IgD-negative memory B cell (primary cell): ENCODE data around the gene PDZRN3. TPM values are rescaled to one million over a fixed set of nuclear protein-coding genes. Genes with fewer than 3 reads are reported as not detected.
A peak's percentile ranks its signal among the peaks of the same experiment; 100 is the strongest.

Source experiments
- H3K27ac Mint-ChIP-seq, 3 donors: one replicate each; pipeline ENCODE4 v1.8.0; 2020 to 2022; ENCODE audit warnings: mild to moderate bottlenecking in 3 of 3, mixed read lengths in 3 of 3, moderate library complexity in 1 of 3
- H3K27me3 Mint-ChIP-seq: one replicate; pipeline ENCODE4 v1.8.0; 2021; ENCODE audit warnings: mixed read lengths
- H3K36me3 Mint-ChIP-seq: one replicate; pipeline ENCODE4 v1.8.0; 2020; ENCODE audit warnings: mild to moderate bottlenecking, mixed read lengths
- H3K4me1 Mint-ChIP-seq, 3 donors: one replicate each; pipeline ENCODE4 v1.8.0; 2020 to 2022; ENCODE audit warnings: mixed read lengths in 3 of 3, mild to moderate bottlenecking in 1 of 3
- H3K4me3 Mint-ChIP-seq, 4 donors: one replicate each; pipeline ENCODE4 v1.8.0; 2020 to 2022; ENCODE audit warnings: mild to moderate bottlenecking in 4 of 4, mixed read lengths in 4 of 4, moderate library complexity in 3 of 4
- H3K9me3 Mint-ChIP-seq, 3 donors: one replicate each; pipeline ENCODE4 v1.8.0; 2020 to 2021; ENCODE audit warnings: mixed read lengths in 3 of 3, mild to moderate bottlenecking in 1 of 3
- polyA plus RNA-seq: library from polyadenylated mRNA; unstranded; fragments of 300-500 nt; fragmentation: Illumina TruSeq; gene quantifications from one replicate; pipeline ENCODE4 v1.2.3, GENCODE V29; 2021

Gene PDZRN3
- polyA plus RNA-seq, 1 donor from 2014 or later, result not detected

GRCh38 chr3:73422571-73422970 is 202.2 kb downstream of the PDZRN3 start:
- Mint-ChIP-seq H3K36me3 (no peaks in the 10 kb centered on the region), H3K27me3 (no peaks in the 10 kb centered on the region), H3K4me3 (no peak overlapping the region), H3K4me1 (no peaks in the 10 kb centered on the region), H3K9me3 (peaks cover 0 to 2% (median 0%) of the 10 kb centered on the region in 3 donors), H3K27ac (no peak overlapping the region)

DNA sequence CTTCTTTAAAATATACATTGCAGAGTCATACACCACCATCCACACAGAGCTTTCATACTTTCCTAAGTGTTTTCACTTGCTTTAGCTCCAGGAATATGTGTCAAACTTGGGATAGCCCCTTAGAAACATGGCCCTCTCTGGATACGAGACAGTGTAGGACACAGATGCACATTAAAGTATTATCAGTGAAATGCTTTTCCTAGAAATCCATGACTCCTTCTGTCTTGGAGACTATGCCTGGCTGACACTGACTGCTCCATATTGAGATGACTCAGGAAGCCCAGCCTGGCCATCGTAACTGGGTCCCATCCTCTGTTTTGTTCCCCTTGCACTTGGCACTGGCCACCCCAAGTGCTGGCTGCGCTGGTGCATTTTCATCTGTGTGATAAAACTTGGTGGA is 204.8 kb downstream of the PDZRN3 start:
- Mint-ChIP-seq H3K9me3 (peaks cover 0 to 2% (median 0%) of the 10 kb centered on the region in 3 donors), H3K4me3 (no peak overlapping the region), H3K27ac (no peak overlapping the region), H3K27me3 (no peaks in the 10 kb centered on the region), H3K4me1 (no peaks in the 10 kb centered on the region), H3K36me3 (no peaks in the 10 kb centered on the region)

DNA sequence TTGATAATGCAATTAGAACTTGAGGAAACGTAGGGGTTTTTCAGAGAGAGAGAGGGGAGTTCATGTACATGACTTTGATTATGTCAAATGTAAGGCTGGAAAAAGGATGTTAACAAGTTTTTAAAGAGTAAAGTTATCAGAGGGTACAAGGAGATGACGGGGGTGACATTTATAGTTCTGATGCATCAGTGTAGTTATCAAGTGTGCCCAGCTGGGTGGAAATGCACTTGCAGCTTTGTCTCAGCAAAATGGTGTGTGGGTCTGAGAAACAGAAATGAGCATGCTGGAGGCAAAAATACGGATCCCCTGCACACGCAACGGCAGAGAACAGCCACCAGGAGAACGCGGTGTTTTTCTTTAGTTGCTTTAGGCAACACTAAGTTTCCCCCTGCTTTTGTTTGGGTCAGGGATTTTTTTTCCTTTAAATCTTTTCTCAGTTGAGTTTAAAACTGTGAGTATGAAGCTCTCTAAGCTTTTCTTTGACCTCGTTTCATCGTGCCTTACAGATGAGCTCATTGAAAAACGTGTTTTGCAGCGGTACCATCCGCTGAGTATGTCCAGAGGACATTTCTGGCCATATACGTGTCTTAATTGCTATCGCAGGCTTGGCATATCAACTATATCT is 205.4 kb downstream of the PDZRN3 start:
- Mint-ChIP-seq H3K9me3 (peaks cover 0 to 2% (median 0%) of the 10 kb centered on the region in 3 donors), H3K4me1 (no peaks in the 10 kb centered on the region), H3K36me3 (no peaks in the 10 kb centered on the region), H3K4me3 (no peak overlapping the region), H3K27ac (no peak overlapping the region), H3K27me3 (no peaks in the 10 kb centered on the region)

- Mint-ChIP-seq H3K27me3 (no peaks in the 10 kb centered on the region), H3K4me3 (no peak overlapping the region), H3K4me1 (no peaks in the 10 kb centered on the region), H3K27ac (no peak overlapping the region), H3K36me3 (no peaks in the 10 kb centered on the region), H3K9me3 (peaks cover 0 to 2% (median 0%) of the 10 kb centered on the region in 3 donors)
These were observed 206.1 kb downstream of the PDZRN3 start for GRCh38 chr3:73418681-73419080.

- Mint-ChIP-seq H3K27ac (peak overlapping the region in 1 of 3 donors; percentile 15), H3K4me1 (no peaks in the 10 kb centered on the region), H3K4me3 (no peak overlapping the region), H3K27me3 (no peaks in the 10 kb centered on the region), H3K36me3 (no peaks in the 10 kb centered on the region), H3K9me3 (no peaks in the 10 kb centered on the region)
These were observed 209.6 kb downstream of the PDZRN3 start for GRCh38 chr3:73415118-73415517.

DNA sequence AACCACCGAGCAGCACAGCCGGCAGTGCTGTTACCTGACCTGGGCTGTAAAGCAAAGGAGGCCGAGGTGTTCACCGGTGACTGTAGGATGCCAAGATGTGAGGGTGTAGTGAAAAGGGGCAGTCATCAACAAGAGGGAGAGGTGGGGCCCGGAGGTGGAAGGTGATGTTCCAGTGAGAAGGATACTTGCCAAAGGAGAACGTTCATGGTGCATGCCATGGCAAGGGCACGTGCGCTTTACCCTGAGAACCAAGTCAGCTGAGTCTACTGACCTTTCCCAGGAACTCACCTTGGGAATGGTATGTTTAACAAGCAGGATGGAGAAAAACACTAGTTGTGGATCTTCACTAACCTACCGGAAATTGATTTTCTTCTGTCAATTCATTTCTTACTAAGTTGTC is 211.1 kb downstream of the PDZRN3 start:
- no peaks in the 10 kb centered on the region for H3K36me3 Mint-ChIP-seq
- no peaks in the 10 kb centered on the region for H3K4me1 Mint-ChIP-seq
- H3K9me3 Mint-ChIP-seq, result no peaks in the 10 kb centered on the region
- H3K27me3 Mint-ChIP-seq, result no peaks in the 10 kb centered on the region
- no peak overlapping the region for H3K4me3 Mint-ChIP-seq
- no peak overlapping the region for H3K27ac Mint-ChIP-seq

DNA sequence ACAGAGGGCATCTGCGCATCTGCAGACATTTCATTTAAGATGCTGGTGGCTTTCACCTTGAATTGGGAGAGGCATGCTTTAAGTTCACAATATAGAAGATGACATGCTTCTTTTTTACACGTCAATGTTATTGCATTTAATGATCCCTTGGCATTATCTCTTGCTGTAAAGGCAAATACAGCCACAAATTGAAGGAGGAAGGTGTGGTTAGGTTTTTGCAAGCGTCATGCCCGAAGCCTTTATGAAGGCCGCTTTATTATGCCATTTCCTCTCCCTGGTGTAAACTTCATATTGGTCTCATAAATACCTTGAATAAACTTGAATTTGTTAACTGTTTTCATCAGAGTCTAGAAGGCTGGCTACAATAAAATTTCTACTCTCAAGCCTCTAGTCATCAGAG is 212.7 kb downstream of the PDZRN3 start:
- Mint-ChIP-seq H3K4me3 (no peak overlapping the region), H3K36me3 (no peaks in the 10 kb centered on the region), H3K4me1 (no peaks in the 10 kb centered on the region), H3K9me3 (no peaks in the 10 kb centered on the region), H3K27ac (no peak overlapping the region), H3K27me3 (no peaks in the 10 kb centered on the region)

- Mint-ChIP-seq H3K27ac (no peak overlapping the region), H3K4me3 (no peak overlapping the region), H3K36me3 (no peaks in the 10 kb centered on the region), H3K27me3 (no peaks in the 10 kb centered on the region), H3K9me3 (no peaks in the 10 kb centered on the region), H3K4me1 (no peaks in the 10 kb centered on the region)
These were observed 213.2 kb downstream of the PDZRN3 start for GRCh38 chr3:73411545-73411944.

- no peak overlapping the region for H3K27ac Mint-ChIP-seq
- H3K4me1 Mint-ChIP-seq, result no peaks in the 10 kb centered on the region
- H3K27me3 Mint-ChIP-seq, result peaks cover 1% of the 10 kb centered on the region
- no peaks in the 10 kb centered on the region for H3K36me3 Mint-ChIP-seq
- peaks cover 0 to 2% (median 0%) of the 10 kb centered on the region in 3 donors for H3K9me3 Mint-ChIP-seq
- H3K4me3 Mint-ChIP-seq, result no peak overlapping the region
These were observed 215.5 kb downstream of the PDZRN3 start for GRCh38 chr3:73409138-73409763.

- peaks cover 1% of the 10 kb centered on the region for H3K27me3 Mint-ChIP-seq
- H3K4me3 Mint-ChIP-seq, result no peak overlapping the region
- H3K36me3 Mint-ChIP-seq, result no peaks in the 10 kb centered on the region
- H3K4me1 Mint-ChIP-seq, result no peaks in the 10 kb centered on the region
- peaks cover 0 to 2% (median 0%) of the 10 kb centered on the region in 3 donors for H3K9me3 Mint-ChIP-seq
- no peak overlapping the region for H3K27ac Mint-ChIP-seq
These were observed 216.1 kb downstream of the PDZRN3 start for GRCh38 chr3:73408634-73409033.

- H3K27me3 Mint-ChIP-seq, result peaks cover 1% of the 10 kb centered on the region
- H3K27ac Mint-ChIP-seq, result no peak overlapping the region
- no peaks in the 10 kb centered on the region for H3K4me1 Mint-ChIP-seq
- H3K36me3 Mint-ChIP-seq, result no peaks in the 10 kb centered on the region
- no peak overlapping the region for H3K4me3 Mint-ChIP-seq
- H3K9me3 Mint-ChIP-seq, result peaks cover 0 to 5% (median 0%) of the 10 kb centered on the region in 3 donors
These were observed 217.2 kb downstream of the PDZRN3 start for GRCh38 chr3:73407577-73407976.

DNA sequence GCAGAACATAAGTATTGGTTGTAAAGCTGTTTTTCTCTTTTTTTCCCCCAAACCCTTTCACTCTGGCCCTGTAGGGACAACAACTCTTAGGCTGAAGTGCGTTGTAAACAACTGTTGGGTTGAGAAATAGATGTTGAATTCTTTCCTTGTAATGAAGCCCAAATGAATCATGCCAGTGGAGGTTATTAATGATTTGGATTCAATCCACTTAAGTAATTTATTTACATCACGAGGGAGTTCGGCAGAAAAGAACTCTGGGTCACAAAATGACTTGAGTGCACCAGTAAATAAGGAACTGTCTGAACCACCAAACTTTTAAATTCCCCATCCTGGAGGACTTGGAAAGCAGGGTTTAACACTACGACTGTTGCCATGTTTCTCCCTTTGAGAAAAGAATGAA is 218.9 kb downstream of the PDZRN3 start:
- Mint-ChIP-seq H3K36me3 (peaks cover 3% of the 10 kb centered on the region), H3K27me3 (peaks cover 1% of the 10 kb centered on the region), H3K4me3 (no peak overlapping the region), H3K4me1 (no peaks in the 10 kb centered on the region), H3K9me3 (peaks cover 0 to 5% (median 0%) of the 10 kb centered on the region in 3 donors), H3K27ac (no peak overlapping the region)

DNA sequence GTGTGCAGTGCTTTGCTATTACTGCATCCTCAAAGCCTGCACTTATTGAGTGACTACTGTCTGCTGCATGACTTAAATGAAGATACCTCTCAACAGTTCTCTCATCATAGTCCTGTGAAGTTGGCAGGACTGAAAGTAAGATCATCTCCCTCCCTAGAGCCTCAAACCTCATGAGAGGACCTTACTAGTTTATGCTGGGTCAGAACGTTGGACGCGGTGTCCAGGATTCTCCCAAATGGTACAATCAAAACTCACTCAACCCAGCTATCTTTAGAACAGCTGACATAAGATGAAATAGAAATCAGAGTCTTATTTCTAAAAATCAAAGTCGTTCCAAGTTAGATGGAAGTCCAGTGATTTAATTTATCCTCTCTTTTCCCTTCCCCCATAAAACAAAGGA is 219.7 kb downstream of the PDZRN3 start:
- Mint-ChIP-seq H3K27me3 (peaks cover 1% of the 10 kb centered on the region), H3K4me1 (no peaks in the 10 kb centered on the region), H3K36me3 (peaks cover 3% of the 10 kb centered on the region), H3K27ac (no peak overlapping the region), H3K9me3 (peaks cover 0 to 5% (median 0%) of the 10 kb centered on the region in 3 donors), H3K4me3 (no peak overlapping the region)

DNA sequence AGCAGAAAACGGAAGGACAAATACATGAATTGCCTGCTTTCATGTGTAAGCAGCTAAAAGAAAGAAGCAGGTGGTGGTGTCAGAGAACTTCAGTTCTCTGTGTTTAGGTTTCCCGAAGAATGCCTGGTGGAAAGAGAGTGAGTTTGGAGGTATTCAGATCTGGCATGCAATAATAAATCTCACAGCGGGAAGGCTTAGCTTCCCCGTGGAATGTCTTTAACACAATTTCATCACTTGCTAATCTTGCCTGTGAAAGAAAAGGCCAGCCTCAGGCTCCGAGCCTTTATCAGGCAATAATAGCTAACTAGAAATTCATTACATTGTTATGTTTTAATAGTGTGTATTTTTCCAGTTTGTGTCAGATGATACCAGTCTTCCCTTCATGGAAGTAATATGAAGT is 220.3 kb downstream of the PDZRN3 start:
- H3K4me3 Mint-ChIP-seq, result no peak overlapping the region
- peaks cover 1% of the 10 kb centered on the region for H3K27me3 Mint-ChIP-seq
- no peaks in the 10 kb centered on the region for H3K4me1 Mint-ChIP-seq
- peaks cover 0 to 5% (median 0%) of the 10 kb centered on the region in 3 donors for H3K9me3 Mint-ChIP-seq
- peaks cover 3% of the 10 kb centered on the region for H3K36me3 Mint-ChIP-seq
- no peak overlapping the region for H3K27ac Mint-ChIP-seq

DNA sequence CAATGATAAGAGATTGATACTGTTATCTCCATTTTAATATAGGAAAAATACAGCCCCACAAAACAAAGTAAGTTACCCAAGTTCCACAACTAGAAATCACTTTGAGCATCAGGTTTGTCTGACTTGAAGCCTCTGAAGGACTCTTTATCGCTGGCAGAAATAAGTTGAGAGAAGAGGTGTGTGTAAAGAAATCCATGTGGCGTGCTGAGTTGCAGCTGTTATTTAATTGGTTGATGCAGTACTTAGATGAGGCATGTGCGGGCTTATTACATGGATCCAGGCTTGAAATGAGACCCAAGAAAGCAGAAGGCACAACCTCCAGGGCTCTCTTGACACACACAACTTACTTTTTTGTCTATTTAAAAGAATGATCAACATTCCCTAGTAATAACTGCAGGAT is 221.3 kb downstream of the PDZRN3 start:
- peaks cover 3% of the 10 kb centered on the region for H3K36me3 Mint-ChIP-seq
- H3K27me3 Mint-ChIP-seq, result peaks cover 1% of the 10 kb centered on the region
- no peak overlapping the region for H3K27ac Mint-ChIP-seq
- peaks cover 0 to 5% (median 0%) of the 10 kb centered on the region in 3 donors for H3K9me3 Mint-ChIP-seq
- H3K4me3 Mint-ChIP-seq, result no peak overlapping the region
- no peaks in the 10 kb centered on the region for H3K4me1 Mint-ChIP-seq

DNA sequence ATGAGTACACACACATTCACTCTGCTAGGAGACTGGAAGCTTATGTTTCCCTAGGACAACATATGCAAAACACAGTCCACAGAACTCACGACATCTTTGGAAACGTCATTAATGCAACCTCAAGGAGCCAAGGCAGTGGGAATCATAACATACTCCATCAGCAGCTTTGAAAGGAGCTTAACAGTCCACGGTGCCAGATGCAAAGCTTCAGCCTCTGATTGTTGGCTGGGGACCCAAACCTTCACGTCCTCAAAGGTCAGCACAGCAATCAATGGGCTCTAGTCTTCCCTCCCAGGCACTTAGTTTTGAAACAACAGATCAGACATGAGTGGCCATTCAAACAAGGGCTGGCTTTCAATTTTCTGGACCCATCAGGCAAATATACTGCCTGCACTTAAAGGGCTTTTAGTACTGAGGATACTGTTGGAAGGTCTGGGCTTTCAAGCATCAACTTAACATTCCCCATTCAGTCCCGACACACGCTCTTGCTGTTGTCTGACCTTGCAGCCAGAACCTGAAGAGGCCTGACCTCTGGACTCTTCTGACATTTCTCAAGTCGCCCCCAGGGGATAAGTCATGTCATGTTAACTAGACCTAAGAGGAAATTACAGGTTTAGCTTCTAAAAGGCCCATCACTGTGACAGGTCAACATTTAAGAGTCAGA is 223.0 kb downstream of the PDZRN3 start:
- Mint-ChIP-seq H3K4me1 (no peaks in the 10 kb centered on the region), H3K27ac (no peak overlapping the region), H3K9me3 (peaks cover 0 to 5% (median 0%) of the 10 kb centered on the region in 3 donors), H3K4me3 (no peak overlapping the region), H3K27me3 (peaks cover 1% of the 10 kb centered on the region), H3K36me3 (peaks cover 3% of the 10 kb centered on the region)
